HS-5 (cell line): ENCODE measurements around the gene PCDHGA3.
A peak's percentile ranks its signal among the peaks of the same experiment; 100 is the strongest.
"Not testable (repeated sequence)": the region's sequence is repeated elsewhere in the genome, so short reads cannot be mapped to it uniquely, and the experiment has no call there.

ENCODE experiments used
- DNase-seq: peaks from one replicate; pipeline ENCODE4 v3.0.0-alpha.2; 2012; ENCODE audit warnings: low read depth

The PCDHGA3 gene

GRCh38 chr5:141349917-141350619 is 6.4 kb downstream of the PCDHGA3 start, which contains the start of gene PCDHGB1:
Gene PCDHGB1, plus strand, starts transcription at chr5:141350099. Its CDS starts 162 bp downstream, at chr5:141350261.
- no peak for DNase-seq

GRCh38 chr5:141351591-141351990 is 8.0 kb downstream of the PCDHGA3 start:
- DNase-seq, result no peak

GRCh38 chr5:141354900-141355469 is 11.4 kb downstream of the PCDHGA3 start, which contains the start of gene PCDHGA4:
Gene PCDHGA4, plus strand, starts transcription at chr5:141355021. Its CDS starts 87 bp downstream, at chr5:141355108.
- DNase-seq, result no peak

GRCh38 chr5:141355641-141356040 is 12.0 kb downstream of the PCDHGA3 start:
- no peak for DNase-seq

- DNase-seq, result no peak
Observed at GRCh38 chr5:141356133-141356532, 12.5 kb downstream of the PCDHGA3 start.

- DNase-seq, result no peak
Observed at GRCh38 chr5:141356950-141357349, 13.3 kb downstream of the PCDHGA3 start.

- DNase-seq, result peak; percentile 4
Observed at GRCh38 chr5:141359790-141360426, 16.3 kb downstream of the PCDHGA3 start, which contains the start of gene PCDHGB2. Gene PCDHGB2, plus strand, starts transcription at chr5:141359994. Its CDS starts 142 bp downstream, at chr5:141360136.

- DNase-seq, result no peak
Observed at GRCh38 chr5:141360685-141361084, 17.1 kb downstream of the PCDHGA3 start.

GRCh38 chr5:141362719-141363118 is 19.1 kb downstream of the PCDHGA3 start:
- DNase-seq, result no peak

- no peak for DNase-seq
Observed at GRCh38 chr5:141363952-141364660, 20.5 kb downstream of the PCDHGA3 start, which contains the start of gene PCDHGA5. Gene PCDHGA5, plus strand, starts transcription at chr5:141364162. Its CDS starts 169 bp downstream, at chr5:141364331.

GRCh38 chr5:141366016-141366896 is 22.6 kb downstream of the PCDHGA3 start:
- DNase-seq, result no peak

GRCh38 chr5:141369994-141370848 is 26.6 kb downstream of the PCDHGA3 start, which contains the start of gene PCDHGB3:
Gene PCDHGB3, plus strand, starts transcription at chr5:141370242. Its CDS starts 153 bp downstream, at chr5:141370395.
- DNase-seq, result no peak

GRCh38 chr5:141371572-141372475 is 28.2 kb downstream of the PCDHGA3 start:
- no peak for DNase-seq

- no peak for DNase-seq
Observed at GRCh38 chr5:141373673-141374317, 30.2 kb downstream of the PCDHGA3 start, which contains the start of gene PCDHGA6. Gene PCDHGA6, plus strand, starts transcription at chr5:141373891. Its CDS starts 193 bp downstream, at chr5:141374084.

GRCh38 chr5:141374627-141375026 is 31.0 kb downstream of the PCDHGA3 start:
- no peak for DNase-seq

GRCh38 chr5:141375444-141376155 is 32.0 kb downstream of the PCDHGA3 start:
- not testable (repeated sequence) for DNase-seq

- DNase-seq, result no peak
Observed at GRCh38 chr5:141382469-141383294, 39.1 kb downstream of the PCDHGA3 start, which contains the start of gene PCDHGA7. Gene PCDHGA7, plus strand, starts transcription at chr5:141382742. Its CDS starts 158 bp downstream, at chr5:141382900.
